Stimulated activated CD8-positive, alpha-beta memory T cell treated with anti-CD3 and anti-CD28 coated beads, Interleukin-15, amount 100 ng/mL, for 24 hours (primary cell): ENCODE results near the gene MEGF10.

Experiments used
- DNase-seq: peaks from one replicate; pipeline ENCODE4 v3.0.0-alpha.2; 2020; ENCODE audit warnings: low read depth

The MEGF10 gene

GRCh38 chr5:127411381-127411780 lies 120.8 kb downstream of the MEGF10 start:
- DNase-seq = no peak

GRCh38 chr5:127412698-127413097 lies 122.1 kb downstream of the MEGF10 start:
- no peak for DNase-seq

- DNase-seq = no peak
These were observed 124.4 kb downstream of the MEGF10 start for GRCh38 chr5:127415034-127415433.

- no peak for DNase-seq
These were observed 126.3 kb downstream of the MEGF10 start for GRCh38 chr5:127416906-127417305.

GRCh38 chr5:127417528-127417927 lies 126.9 kb downstream of the MEGF10 start:
- no peak for DNase-seq

- DNase-seq = no peak
These were observed 127.8 kb downstream of the MEGF10 start for GRCh38 chr5:127418367-127418766.

- no peak for DNase-seq
These were observed 128.5 kb downstream of the MEGF10 start for GRCh38 chr5:127418974-127419682.

- DNase-seq = no peak
These were observed 129.2 kb downstream of the MEGF10 start for GRCh38 chr5:127419683-127420257.

- no peak for DNase-seq
These were observed 130.2 kb downstream of the MEGF10 start for GRCh38 chr5:127420758-127421157.

GRCh38 chr5:127421471-127421870 lies 130.9 kb downstream of the MEGF10 start:
- no peak for DNase-seq

- no peak for DNase-seq
These were observed 132.7 kb downstream of the MEGF10 start for GRCh38 chr5:127423173-127423798.

- DNase-seq = no peak
These were observed 134.4 kb downstream of the MEGF10 start for GRCh38 chr5:127425037-127425436.

- DNase-seq = no peak
These were observed 135.3 kb downstream of the MEGF10 start for GRCh38 chr5:127425868-127426267.

- no peak for DNase-seq
These were observed 136.1 kb downstream of the MEGF10 start for GRCh38 chr5:127426661-127427060.

GRCh38 chr5:127428276-127428675 lies 137.7 kb downstream of the MEGF10 start:
- no peak for DNase-seq

GRCh38 chr5:127428748-127429147 lies 138.2 kb downstream of the MEGF10 start:
- DNase-seq = no peak

GRCh38 chr5:127429928-127430327 lies 139.3 kb downstream of the MEGF10 start:
- no peak for DNase-seq

GRCh38 chr5:127430627-127431026 lies 140.0 kb downstream of the MEGF10 start:
- no peak for DNase-seq

GRCh38 chr5:127431977-127432585 lies 141.5 kb downstream of the MEGF10 start:
- DNase-seq = no peak

GRCh38 chr5:127433526-127433925 lies 142.9 kb downstream of the MEGF10 start:
- DNase-seq = no peak

- no peak for DNase-seq
These were observed 144.0 kb downstream of the MEGF10 start for GRCh38 chr5:127434588-127434987.

GRCh38 chr5:127435821-127436220 lies 145.2 kb downstream of the MEGF10 start:
- DNase-seq = no peak

GRCh38 chr5:127439644-127440043 lies 149.0 kb downstream of the MEGF10 start:
- no peak for DNase-seq
